IMR-90 (cell line): ENCODE results near the gene GP9. TPM values are rescaled to one million over a fixed set of nuclear protein-coding genes. Genes with fewer than 3 reads are reported as not detected.

Experiments
- ATAC-seq: fragments of 200-7000 bp; cut with Tn5 transposase; 2 replicates; pipeline ENCODE4 v1.9.1; 2020; ENCODE audit warnings: low read depth, mild to moderate bottlenecking, moderate library complexity
- BruUV-seq: library from RNA; stranded (reverse); fragments of 400-500 nt; replicated peaks from 2 replicates; lab custom pipeline; 2021; lab: Mats Ljungman, UMichigan
- CTCF ChIA-PET: fragments of 300-600 bp; formaldehyde crosslinking; extraction: SDS; loops from one replicate; lab custom pipeline; 2021; ENCODE audit warnings: antibody characterized with exemption; lab: Yijun Ruan, JAX
- POLR2A ChIA-PET: fragments of 300-600 bp; sonication (Branson Sonifier 250); formaldehyde crosslinking; loops from one replicate; lab custom pipeline; 2022; ENCODE audit warnings: antibody characterized with exemption; ENCODE audit not compliant: unreplicated experiment; lab: Charles Lee
- DNase-seq: peaks from one replicate; pipeline ENCODE4 v3.0.0; 2013
- H2AFZ ChIP-seq: replicated peaks from 2 replicates; pipeline ENCODE3; 2013; ENCODE audit warnings: low read length, mild to moderate bottlenecking; ENCODE audit not compliant: poor library complexity
- H2AK5ac ChIP-seq: 2 replicates; pipeline ENCODE4 v1.6.1; 2013; ENCODE audit warnings: low read depth, low read length, inconsistent platforms
- H2AK9ac ChIP-seq: replicated peaks from 2 replicates; pipeline ENCODE3; 2013; ENCODE audit warnings: mild to moderate bottlenecking, low read depth, low read length, moderate library complexity; ENCODE audit not compliant: poor library complexity
- H2BK120ac ChIP-seq: 2 replicates; pipeline ENCODE4 v1.6.1; 2013; ENCODE audit warnings: low read depth, low read length, inconsistent platforms
- H2BK15ac ChIP-seq: 3 replicates; pipeline ENCODE4 v1.6.1; 2013; ENCODE audit warnings: low read depth, low read length, inconsistent platforms
- H2BK20ac ChIP-seq: 2 replicates; pipeline ENCODE4 v1.6.1; 2013; ENCODE audit warnings: low read depth, mild to moderate bottlenecking, inconsistent platforms, low read length, moderate library complexity
- H2BK5ac ChIP-seq: 2 replicates; pipeline ENCODE4 v1.6.1; 2013; ENCODE audit warnings: mild to moderate bottlenecking, low read depth, low read length, inconsistent platforms; ENCODE audit not compliant: poor library complexity, severe bottlenecking
- H3K14ac ChIP-seq: replicated peaks from 2 replicates; pipeline ENCODE4 v1.6.1; 2013; ENCODE audit warnings: low read depth, low read length, inconsistent platforms
- H3K18ac ChIP-seq: 2 replicates; pipeline ENCODE4 v1.6.1; 2013; ENCODE audit warnings: low read depth, low read length, control low read depth
- H3K23ac ChIP-seq: 2 replicates; pipeline ENCODE4 v1.6.1; 2013; ENCODE audit warnings: low read depth, low read length, inconsistent platforms
- H3K27ac ChIP-seq: 2 replicates; pipeline ENCODE4 v1.5.1; 2013; ENCODE audit warnings: mild to moderate bottlenecking, control low read depth, low read length; ENCODE audit not compliant: insufficient read depth
- H3K27me3 ChIP-seq: 2 replicates; pipeline ENCODE4 v1.6.1; 2013; ENCODE audit warnings: low read length; ENCODE audit not compliant: control insufficient read depth, insufficient read depth
- H3K36me3 ChIP-seq: 2 replicates; pipeline ENCODE4 v1.6.1; 2013; ENCODE audit warnings: low read length, mixed read lengths; ENCODE audit not compliant: control insufficient read depth, insufficient read depth
- H3K4ac ChIP-seq: 2 replicates; pipeline ENCODE4 v1.6.1; 2013; ENCODE audit warnings: low read depth, low read length, inconsistent platforms
- H3K4me1 ChIP-seq: 2 replicates; pipeline ENCODE4 v1.6.1; 2013; ENCODE audit warnings: low read length, mixed read lengths; ENCODE audit not compliant: control insufficient read depth, insufficient read depth
- H3K4me2 ChIP-seq: 2 replicates; pipeline ENCODE4 v1.6.1; 2013; ENCODE audit warnings: low read depth, mild to moderate bottlenecking, control low read depth, low read length, moderate library complexity
- H3K4me3 ChIP-seq: 2 replicates; pipeline ENCODE4 v1.5.1; 2013; ENCODE audit warnings: low read depth, mild to moderate bottlenecking, control low read depth, low read length, moderate library complexity; ENCODE audit not compliant: insufficient read depth
- H3K56ac ChIP-seq: 2 replicates; pipeline ENCODE4 v1.6.1; 2013; ENCODE audit warnings: low read length, inconsistent platforms; ENCODE audit not compliant: insufficient read depth; ENCODE audit errors: extremely low read depth
- H3K79me1 ChIP-seq, 2 experiments: 2 replicates each; pipeline ENCODE4 v1.6.1; 2013; ENCODE audit warnings: low read length in 2 of 2, inconsistent platforms in 1 of 2, low read depth in 1 of 2
- H3K9ac ChIP-seq: 2 replicates; pipeline ENCODE4 v1.6.1; 2013; ENCODE audit warnings: low read depth, low read length, control low read depth
- H3K9me1 ChIP-seq: 2 replicates; pipeline ENCODE4 v1.6.1; 2013; ENCODE audit warnings: low read length, inconsistent platforms; ENCODE audit not compliant: insufficient read depth
- H3K9me3 ChIP-seq: 2 replicates; pipeline ENCODE4 v1.6.1; 2013; ENCODE audit warnings: low read length; ENCODE audit not compliant: control insufficient read depth, insufficient read depth
- H4K20me1 ChIP-seq: 2 replicates; pipeline ENCODE4 v1.6.1; 2013; ENCODE audit warnings: low read length, inconsistent platforms; ENCODE audit not compliant: insufficient read depth
- H4K5ac ChIP-seq: 2 replicates; pipeline ENCODE4 v1.6.1; 2013; ENCODE audit warnings: mild to moderate bottlenecking, low read depth, low read length, control low read depth
- H4K8ac ChIP-seq, 2 experiments: 2 replicates each; pipeline ENCODE4 v1.6.1; 2013; ENCODE audit warnings: low read depth in 2 of 2, low read length in 2 of 2, control low read depth in 1 of 2, inconsistent platforms in 1 of 2
- H4K91ac ChIP-seq: 2 replicates; pipeline ENCODE4 v1.6.1; 2013; ENCODE audit warnings: low read depth, low read length, inconsistent platforms; ENCODE audit not compliant: insufficient read depth
- BHLHE40 ChIP-seq: fragments of 150-350 bp; IDR thresholded peaks from 2 replicates; pipeline ENCODE4 v1.6.1; 2016; ENCODE audit warnings: mild to moderate bottlenecking, low read depth, low read length
- FOS ChIP-seq: fragments of 150-350 bp; IDR thresholded peaks from 2 replicates; pipeline ENCODE4 v1.6.1; 2016; ENCODE audit warnings: low read depth, low read length
- MAZ ChIP-seq: IDR thresholded peaks from 2 replicates; pipeline ENCODE4 v1.6.1; 2012; ENCODE audit warnings: low read depth, mild to moderate bottlenecking, low read length, improper control_type of control experiment, moderate library complexity, borderline replicate concordance
- POLR2A ChIP-seq: IDR thresholded peaks from 2 replicates; pipeline ENCODE4 v1.6.1; 2012; ENCODE audit warnings: mild to moderate bottlenecking, low read depth, low read length
- WGBS, 2 experiments: methylation state at CpG; one replicate each; pipeline versions ENCODE4 v1.1.5 to v1.1.7; 2013; ENCODE audit warnings: missing lambda C conversion rate in 2 of 2; ENCODE audit not compliant: insufficient read length in 1 of 2; ENCODE audit errors: extremely low coverage in 2 of 2; 5-methylcytosine and 5-hydroxymethylcytosine counted together
- dilution Hi-C: fragments of 300-500 bp; cut with HindIII; formaldehyde crosslinking; loops from one replicate; pipeline ENCODE4 v1.14.3; 2018; ENCODE audit warnings: low sequenced_read_pairs; ENCODE audit not compliant: unreplicated experiment
- in situ Hi-C: fragments of 300-500 bp; cut with MboI; formaldehyde crosslinking; loops from 3 replicates; pipeline ENCODE4 v1.14.3; 2019; ENCODE audit warnings: low sequenced_read_pairs, inconsistent platforms, mixed read lengths
- intact Hi-C: fragments of 100-400 bp; cut with micrococcal nuclease; formaldehyde crosslinking; loops from 2 replicates; pipeline ENCODE4 v1.10.0; 2022
- polyA plus RNA-seq, 3 experiments: library from polyadenylated mRNA; depleted of rRNA; stranded (reverse); fragments of >200 nt; gene quantifications; 2 replicates each; pipeline ENCODE4 v1.2.3, GENCODE V29; 2012; ENCODE audit warnings: low replicate concordance in 1 of 3
- total RNA-seq: library from RNA; depleted of rRNA; stranded (reverse); fragments of >200 nt; gene quantifications from 2 replicates; pipeline ENCODE4 v1.2.3, GENCODE V29; 2012

GP9 gene
- total and polyA plus RNA-seq, 2 of the 4 experiments (the other 2 are of a cell fraction): not detected

- H3K23ac ChIP-seq: no peak overlapping the region
- H2BK15ac ChIP-seq: no peak overlapping the region
- H3K56ac ChIP-seq: no peak overlapping the region
- no peak overlapping the region for H3K4me3 ChIP-seq
- no peak overlapping the region for H3K18ac ChIP-seq
- H2BK5ac ChIP-seq: no peak overlapping the region
- H3K4me2 ChIP-seq: no peak overlapping the region
- H3K14ac ChIP-seq: no peak overlapping the region
- ChIA-PET CTCF (interaction anchor here (0.6 to 1.6 kb wide), 2 partner anchors 18 to 124 kb away, joined by 4 to 9 read pairs; no protein-coding TSS in a partner anchor), POLR2A (no interaction called here)
- no TSS peak for BruUV-seq
- DNase-seq (no peak), ATAC-seq (no peak)
- H2AFZ ChIP-seq: no peak overlapping the region
- no peak overlapping the region for H2BK20ac ChIP-seq
- H3K9me1 ChIP-seq: no peaks in the 10 kb centered on the region
- TF ChIP-seq BHLHE40 (no peak), MAZ (no peak), POLR2A (no peak), FOS (no peak)
- no peak overlapping the region for H4K91ac ChIP-seq
- no peak overlapping the region for H2BK120ac ChIP-seq
- no peaks in the 10 kb centered on the region for H3K36me3 ChIP-seq
- no peak overlapping the region for H2AK5ac ChIP-seq
- H4K5ac ChIP-seq: no peak overlapping the region
- no peaks in the 10 kb centered on the region for H4K20me1 ChIP-seq
- in situ Hi-C loops (no loop called here), dilution Hi-C loops (no loop called here), intact Hi-C loops (no loop called here)
- no peak overlapping the region for H2AK9ac ChIP-seq
- no peaks in the 10 kb centered on the region for H3K79me1 ChIP-seq
- no peak overlapping the region for H4K8ac ChIP-seq
- H3K4me1 ChIP-seq: peaks cover 2% of the 10 kb centered on the region; the same call in 1 of the 2 replicates
- H3K27me3 ChIP-seq: peaks cover 40% of the 10 kb centered on the region
- peaks cover 3% of the 10 kb centered on the region; the same call in 1 of the 2 replicates for H3K9me3 ChIP-seq
- no peak overlapping the region for H3K4ac ChIP-seq
- no peak overlapping the region for H3K9ac ChIP-seq
- WGBS, 2 experiments: 93% methylated on average over 6 of the region's 12 CpGs; no CpG with 5 or more reads in 1 of the 2 experiments
- no peak overlapping the region for H3K27ac ChIP-seq
Observed at GRCh38 chr3:129033633-129034321, 26.8 kb upstream of the GP9 start.
